Measurements from ENCODE around the gene LYZL6.

GRCh38 chr17:35986643-35987042 is 43.1 kb upstream of the LYZL6 start, which contains the start of gene CCL14:
- TF ChIP-seq CTCF (IDR thresholded peaks at IDR 0.05) (no peak), POLR2AphosphoS5 (IDR thresholded peaks at IDR 0.05) (no peak), EP300 (IDR thresholded peaks at IDR 0.05) (no peak), POLR2A (IDR thresholded peaks at IDR 0.05) (no peak)

All from sigmoid colon (tissue), 4 donors.